DMS153 treated with DMSO at 0.1 percent for 48 hours (cell line): ENCODE measurements around the gene AP2B1.
"Not testable (repeated sequence)": the region's sequence is repeated elsewhere in the genome, so short reads cannot be mapped to it uniquely, and the experiment has no call there.

Source experiments
- DNase-seq: peaks from one replicate; lab custom pipeline; 2025; ENCODE audit not compliant: unreplicated experiment; lab: John Stamatoyannopoulos, UW

AP2B1 gene

DNA sequence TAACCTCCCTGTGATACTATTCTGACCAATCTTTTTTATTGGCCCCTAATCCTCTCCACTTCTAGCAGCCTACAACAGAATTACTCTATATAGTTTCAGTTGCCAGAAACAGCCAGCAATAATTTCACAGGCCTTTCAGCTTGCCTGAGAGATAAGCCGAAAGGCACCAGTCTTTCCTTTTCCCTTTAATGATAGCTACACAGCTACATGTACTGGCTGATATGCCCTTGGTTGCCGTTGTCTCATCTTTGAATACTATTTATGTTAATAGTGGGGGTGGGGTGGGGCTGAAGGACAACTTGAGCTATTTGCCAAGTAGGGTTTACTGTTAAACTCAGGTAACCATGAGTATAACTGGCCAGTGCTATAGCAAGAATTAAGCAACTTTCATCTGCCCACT, 108.5 kb downstream of the AP2B1 start:
- no peak for DNase-seq

DNA sequence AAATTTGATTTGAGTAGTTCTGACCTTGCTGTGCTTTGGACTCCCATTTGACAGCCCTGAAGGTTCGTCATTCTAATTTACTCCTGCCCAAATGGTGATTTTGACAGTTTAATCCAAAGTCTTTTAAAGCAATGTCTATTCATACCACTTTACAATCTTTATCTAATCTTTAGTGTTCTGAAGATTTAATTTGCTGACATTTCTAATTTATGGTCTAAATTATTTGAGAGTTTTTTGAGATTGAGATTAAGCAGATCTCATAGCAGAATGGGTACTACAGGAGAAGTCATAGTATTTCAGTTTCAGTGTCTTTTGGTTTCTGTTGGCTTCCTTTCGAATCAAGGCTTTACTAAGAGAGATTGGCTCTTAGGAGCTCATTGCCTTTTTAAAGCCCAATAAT, 111.7 kb downstream of the AP2B1 start:
- DNase-seq = no peak

DNA sequence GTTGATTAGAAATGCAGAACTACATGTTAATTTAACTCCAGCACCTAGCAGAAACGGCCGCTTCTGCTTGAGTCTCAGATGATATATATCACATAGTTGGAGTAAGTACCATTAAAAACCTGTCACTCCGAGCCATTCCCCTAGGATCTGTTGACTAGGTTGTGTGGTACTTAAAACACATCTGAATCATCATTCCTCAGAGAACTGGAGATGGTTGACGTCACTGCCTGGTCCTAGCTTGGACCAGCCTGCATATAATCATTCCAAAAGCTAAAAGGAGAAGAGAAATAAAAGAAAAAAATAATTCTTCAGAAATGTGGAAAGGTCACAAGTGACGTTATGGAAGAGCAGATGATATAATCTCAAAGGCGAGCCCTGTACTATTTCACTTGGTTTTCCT, 113.0 kb downstream of the AP2B1 start:
- no peak for DNase-seq

DNA sequence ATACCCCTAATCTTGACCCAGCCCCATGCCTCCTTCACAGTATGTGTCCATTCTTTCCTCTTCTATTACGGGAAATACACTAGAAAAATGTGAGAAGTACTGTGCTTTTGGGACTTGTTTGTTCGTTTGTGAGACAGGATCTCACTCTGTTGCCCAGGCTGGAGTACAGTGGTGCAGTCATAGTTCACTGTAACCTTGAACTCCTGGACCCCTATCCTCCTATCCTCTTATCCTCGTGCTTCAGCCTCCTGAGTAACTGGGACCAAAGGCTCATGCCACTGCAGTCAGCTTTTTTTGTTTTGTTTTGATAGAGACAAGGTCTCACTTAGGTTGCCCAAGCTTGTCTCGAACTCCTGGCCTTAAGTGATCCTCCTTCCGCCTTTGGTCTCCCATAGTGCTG, 114.4 kb downstream of the AP2B1 start:
- no peak for DNase-seq

DNA sequence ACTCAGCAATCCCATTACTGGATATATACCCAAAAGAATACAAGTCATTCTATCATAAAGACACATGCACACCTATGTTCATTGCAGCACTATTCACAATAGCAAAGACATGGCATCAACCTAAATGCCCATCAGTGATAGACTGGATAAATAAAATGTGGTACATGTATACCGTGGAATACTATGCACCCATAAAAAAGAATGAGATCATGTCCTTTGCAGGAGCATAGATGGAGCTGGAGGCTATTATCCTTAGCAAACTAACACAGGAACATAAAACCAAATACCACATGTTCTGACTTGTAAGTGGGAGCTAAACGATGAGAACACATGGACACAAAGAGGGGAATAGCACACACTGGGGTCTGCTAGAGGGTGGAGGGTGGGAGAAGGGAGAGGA, 116.2 kb downstream of the AP2B1 start:
- DNase-seq = not testable (repeated sequence)

DNA sequence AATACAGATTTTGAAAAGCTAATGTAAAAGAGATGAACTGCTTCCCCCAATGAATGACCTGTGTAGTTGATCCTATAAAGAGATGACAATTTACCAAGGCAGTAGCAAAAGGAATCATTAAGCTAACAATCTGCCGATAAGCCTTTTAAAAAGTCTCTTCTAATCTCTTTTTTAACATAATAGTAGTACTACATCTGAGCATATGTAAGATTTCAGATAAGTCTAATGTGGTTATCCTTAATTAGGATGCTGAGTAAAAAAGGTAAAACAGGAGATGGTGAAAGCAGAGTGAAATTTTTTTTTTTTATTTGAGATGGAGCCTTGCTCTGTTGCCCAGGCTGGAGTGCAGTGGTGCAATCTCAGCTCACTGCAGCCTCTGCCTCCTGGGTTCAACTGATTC, 118.1 kb downstream of the AP2B1 start:
- DNase-seq = no peak

DNA sequence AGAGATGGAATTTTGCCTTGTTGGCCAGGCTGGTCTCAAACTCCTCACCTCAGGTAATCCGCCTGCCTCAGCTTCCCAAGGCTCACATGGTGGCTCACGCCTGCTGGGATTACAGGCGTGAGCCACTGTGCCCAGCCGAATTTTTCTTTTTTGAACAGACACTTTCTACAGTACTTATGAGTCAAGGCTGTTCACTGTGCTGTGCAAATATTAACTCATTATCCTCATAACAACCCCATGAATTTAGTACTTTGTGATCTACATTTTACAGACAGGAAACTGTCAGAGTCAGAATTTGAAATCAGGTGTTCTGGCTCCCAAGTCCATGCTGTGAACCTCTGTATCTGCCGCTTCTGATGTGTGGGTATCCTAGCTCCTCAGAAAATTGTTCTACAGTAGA, 118.6 kb downstream of the AP2B1 start:
- DNase-seq = peak; percentile 16

DNA sequence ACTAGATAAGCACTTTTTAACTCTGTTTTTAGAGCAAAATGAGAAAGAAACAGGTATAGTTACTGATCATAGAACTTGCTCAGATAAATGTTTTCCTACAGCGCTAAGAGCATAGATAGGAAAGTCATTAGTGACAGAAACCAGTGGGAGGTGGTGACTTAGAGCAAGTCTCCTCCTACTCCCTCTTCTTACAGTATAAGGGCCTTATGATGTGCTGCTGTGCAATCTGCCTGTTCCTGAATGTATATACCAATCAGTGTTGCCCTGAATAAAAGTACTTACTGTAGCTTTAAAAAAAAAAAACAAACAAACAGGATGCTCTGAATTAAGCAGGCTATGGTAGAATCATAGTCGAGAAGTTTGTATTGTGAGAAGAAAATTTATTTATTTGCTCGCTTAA, 121.0 kb downstream of the AP2B1 start:
- no peak for DNase-seq

DNA sequence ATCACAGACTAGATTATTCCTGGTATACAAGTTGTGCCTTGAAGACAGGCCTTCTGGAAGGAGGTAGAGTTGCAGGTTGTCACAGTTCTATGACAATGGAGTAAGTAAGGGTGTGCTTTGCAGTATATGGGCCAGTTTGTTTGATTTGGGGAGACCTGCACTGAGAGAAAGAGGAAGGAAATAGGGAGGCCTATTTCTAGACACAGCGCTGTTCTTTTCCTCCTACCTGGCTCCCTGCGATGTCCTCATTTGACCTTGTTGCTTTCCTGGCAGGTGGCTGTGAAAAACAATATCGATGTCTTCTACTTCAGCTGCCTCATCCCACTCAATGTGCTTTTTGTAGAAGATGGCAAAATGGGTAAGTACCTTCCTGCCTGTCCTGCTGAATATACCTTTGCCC, 121.8 kb downstream of the AP2B1 start:
- DNase-seq = peak; percentile 15

DNA sequence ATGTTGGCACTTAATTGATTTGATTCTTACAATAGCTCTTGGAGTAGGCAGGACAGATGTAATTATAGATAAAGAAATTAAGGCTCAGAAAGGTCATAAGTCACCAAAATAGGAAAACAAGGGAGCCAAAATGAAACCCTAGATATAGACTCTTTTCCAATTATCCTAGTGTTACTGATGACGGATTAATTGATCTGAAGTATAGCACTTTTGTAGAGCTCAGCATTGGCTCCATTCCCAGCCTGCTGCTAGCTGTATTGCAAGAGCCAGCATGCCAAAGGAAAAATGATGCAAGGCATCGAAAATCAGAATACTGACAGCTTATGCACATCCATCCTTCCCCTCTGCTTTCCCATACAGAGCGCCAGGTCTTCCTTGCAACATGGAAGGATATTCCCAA, 122.8 kb downstream of the AP2B1 start:
- no peak for DNase-seq

DNA sequence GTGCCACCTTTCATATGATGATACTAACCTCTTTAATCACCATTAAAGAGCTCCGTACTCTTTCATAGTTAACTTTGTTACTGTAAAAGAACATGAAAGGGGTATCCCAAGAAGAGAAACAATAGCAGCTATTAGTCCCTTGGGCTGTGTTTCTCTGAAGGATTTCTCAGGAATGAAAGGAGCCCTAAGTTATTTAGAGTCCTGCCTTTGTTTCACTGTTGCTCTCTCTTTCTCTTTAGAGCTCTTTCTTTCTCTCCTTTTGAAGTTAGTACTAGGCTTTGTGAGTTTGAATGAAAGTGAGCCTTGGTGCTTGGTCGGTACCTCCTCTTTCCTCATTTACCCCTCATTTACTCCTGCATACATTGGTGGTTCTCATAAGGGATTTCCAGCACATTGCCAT, 123.8 kb downstream of the AP2B1 start:
- DNase-seq = no peak

DNA sequence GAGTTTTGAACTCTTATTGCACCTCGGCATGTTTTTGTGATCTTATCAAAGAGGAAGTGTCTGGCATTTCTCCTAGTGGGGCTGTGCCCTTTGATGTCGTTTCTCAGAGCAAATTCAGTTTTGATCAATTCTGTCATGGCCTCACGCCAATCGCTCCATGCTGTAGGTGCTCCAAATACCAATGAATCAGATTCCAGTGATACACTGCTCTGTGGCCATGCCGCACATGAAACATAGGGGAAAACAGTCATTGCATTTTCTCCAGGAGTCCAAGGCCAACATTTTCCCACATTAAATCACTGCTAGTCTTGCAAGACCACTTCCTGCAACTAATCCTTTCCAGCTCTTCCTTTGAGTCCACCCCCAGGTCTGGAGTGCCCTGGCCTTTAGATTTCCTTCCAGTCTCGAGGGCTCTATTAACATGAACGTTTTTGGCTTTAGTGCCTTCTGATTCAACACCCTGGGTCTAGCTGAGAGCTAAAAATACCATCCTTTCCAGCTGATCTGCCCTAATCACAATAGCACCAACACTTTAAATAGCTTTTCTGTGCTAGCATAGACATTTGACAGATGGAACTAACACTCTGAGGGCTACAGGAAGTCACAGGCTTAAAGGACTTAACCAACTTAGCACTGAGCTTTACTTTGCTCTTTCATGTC, 126.1 kb downstream of the AP2B1 start:
- DNase-seq = no peak

DNA sequence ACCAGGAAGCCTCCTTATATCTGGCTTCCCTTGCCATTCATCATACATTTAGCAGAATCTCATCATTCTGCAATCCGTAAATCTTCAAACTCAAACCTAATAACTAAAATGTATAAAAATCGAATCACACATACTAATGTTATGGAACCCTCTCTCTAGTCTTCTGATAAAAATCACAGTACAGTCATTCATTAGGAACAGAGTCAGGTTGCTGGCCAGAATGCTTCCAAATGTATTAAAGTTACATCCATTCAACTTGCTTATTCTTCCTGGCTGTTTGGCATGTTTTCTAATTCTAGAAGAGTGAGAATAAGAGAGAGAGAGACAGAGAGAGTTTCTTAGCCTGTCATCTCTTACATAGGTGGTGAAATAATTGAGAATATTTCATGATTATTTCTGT, 127.9 kb downstream of the AP2B1 start:
- DNase-seq = no peak

DNA sequence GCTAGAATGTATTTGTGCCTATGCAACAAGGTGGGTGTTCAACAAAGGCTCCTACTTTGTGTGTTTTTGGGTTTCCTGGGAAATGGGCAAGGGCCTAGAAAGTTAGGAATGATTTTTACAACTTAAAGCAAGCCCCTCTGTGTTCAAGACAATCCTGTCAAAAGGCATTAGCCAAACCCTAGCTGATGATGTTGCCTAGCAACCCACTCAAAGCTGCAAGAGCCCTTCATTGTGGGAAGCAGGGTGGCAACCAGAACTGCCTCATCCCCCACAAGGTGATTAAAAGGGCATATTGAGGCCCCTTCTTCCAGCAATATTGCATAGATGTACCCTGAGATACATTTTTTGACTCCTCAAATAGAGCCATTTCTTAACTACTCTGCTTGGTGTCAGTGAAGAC, 128.3 kb downstream of the AP2B1 start:
- DNase-seq = no peak

DNA sequence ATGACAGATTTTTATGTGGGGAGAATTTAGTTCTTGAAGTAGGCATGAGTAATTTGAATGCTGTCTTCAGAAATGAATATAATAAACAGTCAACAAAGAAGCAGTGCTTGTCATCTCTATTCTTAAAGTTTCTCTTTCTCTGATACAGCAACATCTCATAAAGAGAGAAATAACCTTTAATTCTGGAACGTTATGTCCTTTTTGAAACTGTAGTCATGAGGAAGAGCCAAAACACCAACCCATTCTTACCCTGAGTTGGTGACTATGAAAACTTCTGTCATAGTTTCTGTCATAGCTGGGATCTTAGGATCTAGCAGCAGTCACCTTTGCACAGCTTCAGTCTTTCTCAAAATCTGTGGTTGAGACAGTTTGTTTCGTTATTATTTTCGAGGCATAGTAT, 129.1 kb downstream of the AP2B1 start:
- no peak for DNase-seq

DNA sequence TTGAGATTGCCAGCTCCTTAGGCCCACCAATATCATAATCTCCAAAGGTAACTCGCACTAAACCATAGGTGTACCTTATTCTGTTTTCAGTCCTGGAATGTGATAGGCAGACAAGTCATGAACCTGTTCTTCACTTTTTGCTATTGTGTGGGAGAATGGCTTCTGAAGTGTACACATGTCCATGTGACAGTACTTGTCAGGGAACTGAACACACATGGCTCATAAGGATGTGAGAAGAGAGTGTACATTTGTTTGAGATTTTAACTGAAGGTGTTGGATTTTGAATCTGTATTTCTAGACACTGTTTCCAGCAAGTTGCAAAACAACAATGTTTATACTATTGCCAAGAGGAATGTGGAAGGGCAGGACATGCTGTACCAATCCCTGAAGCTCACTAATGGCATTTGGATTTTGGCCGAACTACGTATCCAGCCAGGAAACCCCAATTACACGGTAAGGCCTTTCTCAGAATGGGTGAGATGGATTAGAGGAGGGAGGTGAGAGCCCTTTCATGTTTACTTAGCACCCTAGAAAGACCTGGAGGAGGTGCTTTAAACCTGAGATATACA, 129.9 kb downstream of the AP2B1 start:
- DNase-seq = no peak

DNA sequence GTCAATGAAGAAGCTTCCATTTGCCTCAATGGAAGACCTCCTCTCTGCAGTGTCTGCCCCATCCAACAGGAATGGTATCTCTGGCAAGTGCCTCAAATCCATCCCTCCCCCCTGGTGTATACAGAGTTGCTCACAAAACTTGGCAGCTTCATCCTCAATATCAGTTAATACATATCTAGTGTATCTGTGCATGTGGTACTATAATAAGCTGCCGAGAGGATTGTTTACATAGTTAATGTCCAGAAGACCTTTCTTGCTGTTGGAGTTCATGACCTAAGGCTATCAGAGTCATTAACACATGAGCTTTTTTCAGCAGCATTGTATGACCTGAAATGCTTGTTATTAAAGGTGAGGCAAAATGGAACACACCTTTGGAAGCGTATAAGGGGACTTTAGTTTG, 130.4 kb downstream of the AP2B1 start:
- no peak for DNase-seq

DNA sequence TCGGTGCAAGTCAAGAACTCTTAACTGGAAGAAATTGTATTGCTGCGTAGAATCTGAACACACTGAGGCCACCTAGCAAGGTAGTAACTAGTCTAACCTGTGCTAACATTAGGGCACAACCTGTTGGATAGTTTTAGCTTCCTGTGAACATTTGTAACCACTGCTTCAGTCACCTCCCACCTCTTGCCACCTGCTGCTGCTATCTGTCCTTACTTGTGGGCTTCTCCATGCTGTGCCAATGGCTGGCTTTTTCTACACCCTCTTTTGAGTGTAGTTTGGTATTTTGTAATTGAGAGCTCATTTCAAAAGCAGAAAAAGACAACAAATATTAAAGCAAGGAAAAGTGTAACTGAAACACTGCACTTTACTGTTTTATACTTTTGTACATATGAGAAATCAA, 136.6 kb downstream of the AP2B1 start:
- DNase-seq = no peak

DNA sequence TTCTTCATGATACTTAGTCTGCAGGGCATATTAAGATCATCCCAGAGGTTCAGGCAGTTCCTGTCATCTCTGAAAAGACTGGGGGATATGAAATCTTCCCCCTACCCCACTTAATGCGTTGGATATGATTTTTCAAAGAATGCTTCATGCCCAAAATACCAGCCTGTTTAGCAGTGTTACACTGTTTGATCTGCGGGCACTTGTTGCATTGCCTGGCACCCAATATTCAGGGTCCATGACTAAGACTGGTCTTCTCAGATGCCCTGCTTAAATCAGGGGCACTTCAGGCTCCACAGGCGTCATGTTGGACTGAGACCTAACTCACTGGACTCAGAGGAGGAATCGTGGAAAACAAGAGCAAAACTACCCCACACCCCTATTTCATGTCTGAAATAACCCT, 137.9 kb downstream of the AP2B1 start:
- no peak for DNase-seq

DNA sequence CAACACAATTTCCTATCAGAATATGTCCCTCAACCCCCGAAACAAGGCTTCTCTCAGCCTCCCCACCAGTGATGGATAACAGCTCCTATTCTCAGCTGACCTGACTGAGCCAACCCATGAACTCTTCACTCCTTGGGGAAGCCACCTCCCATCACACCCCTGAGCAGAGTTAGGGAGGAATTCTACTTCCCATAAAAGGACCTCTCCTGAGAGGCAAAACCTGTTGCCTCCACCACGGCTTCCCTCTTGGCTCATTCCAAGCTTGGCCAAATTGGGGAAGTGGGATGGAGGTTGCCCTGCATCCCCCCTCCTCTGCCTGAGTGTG, 138.6 kb downstream of the AP2B1 start:
- DNase-seq = no peak

DNA sequence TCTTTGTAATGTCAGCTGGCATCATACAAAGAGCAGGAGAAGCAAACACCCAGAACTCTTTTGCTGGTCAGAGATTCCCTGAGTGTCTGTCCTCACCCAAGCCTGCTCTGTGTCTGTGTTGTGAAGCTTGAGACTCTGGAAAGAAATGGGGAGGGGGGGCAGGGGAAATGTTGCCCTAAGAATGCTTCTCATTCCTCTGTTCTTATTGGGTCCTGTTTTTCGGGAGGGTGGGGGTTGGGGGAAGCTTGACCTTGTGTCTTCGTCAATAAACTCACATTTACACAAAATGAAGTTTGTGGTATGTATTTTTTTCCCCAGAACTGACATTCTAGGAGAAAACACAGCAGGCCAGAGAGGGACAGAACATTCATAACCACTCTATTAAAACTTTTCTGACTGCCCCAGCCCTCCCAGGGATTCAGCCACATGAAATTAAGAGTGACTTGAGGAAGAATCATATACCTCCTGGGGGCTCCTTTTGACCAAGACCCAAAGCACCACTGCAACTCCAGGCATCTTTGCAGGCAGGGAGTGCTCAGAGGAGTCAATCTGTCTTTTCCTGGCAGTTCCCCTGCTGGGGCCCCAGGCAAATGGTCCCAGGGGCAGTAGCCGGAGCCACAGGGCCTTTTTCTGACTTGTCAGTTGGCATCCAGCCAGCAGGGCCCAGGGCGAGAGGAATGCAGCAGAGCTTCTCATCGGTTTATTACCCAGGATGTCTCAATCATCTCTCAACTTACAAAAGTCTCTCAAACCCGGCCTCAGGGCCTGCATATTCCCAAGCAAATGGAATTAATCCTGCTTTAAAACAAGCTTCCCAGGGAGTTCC, 139.2 kb downstream of the AP2B1 start:
- no peak for DNase-seq

DNA sequence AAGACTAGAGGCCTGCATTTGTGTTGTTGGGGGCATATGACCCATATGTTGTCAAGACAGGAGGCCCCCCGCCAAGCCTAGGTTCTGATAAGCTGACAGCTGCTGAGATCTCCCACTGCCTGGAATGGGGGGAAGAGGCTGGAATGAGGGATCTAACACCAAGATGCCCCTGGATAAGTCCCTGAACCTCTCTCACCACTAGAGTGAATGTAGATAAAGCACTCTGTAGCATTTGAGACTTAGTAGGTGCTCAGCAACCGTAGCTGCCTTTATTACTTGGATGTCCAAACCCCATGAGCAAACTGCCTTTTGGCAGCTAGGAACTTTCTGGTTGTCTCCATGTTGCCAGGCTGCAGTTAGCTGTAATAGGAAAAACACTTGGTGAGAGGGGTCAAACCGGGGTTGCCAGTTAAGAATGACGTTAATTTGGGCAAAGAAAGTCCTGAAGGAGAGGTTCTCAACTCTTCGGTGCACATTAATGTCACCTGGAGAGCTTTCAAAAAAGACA, 139.9 kb downstream of the AP2B1 start:
- DNase-seq = no peak
